Right renal pelvis (tissue), 4 donors: ENCODE results near the gene PIK3R3. TPM values are rescaled to one million over a fixed set of nuclear protein-coding genes. Genes with fewer than 3 reads are reported as not detected.

Experiments used
- DNase-seq, 4 donors: peaks; one replicate each; pipeline ENCODE4 v3.0.0-alpha.2; 2013; ENCODE audit warnings: low read depth in 4 of 4, low spot score in 3 of 4, missing footprints in 1 of 4
- polyA plus RNA-seq, 4 donors: library from polyadenylated mRNA; unstranded; fragments of 120-200 nt; gene quantifications; one replicate each; pipeline ENCODE4 v1.2.1, GENCODE V29; 2013; ENCODE audit not compliant: insufficient read length in 4 of 4

Gene PIK3R3
- polyA plus RNA-seq, 4 donors, result 22.7 to 34.6 (median 30.9) TPM

DNA sequence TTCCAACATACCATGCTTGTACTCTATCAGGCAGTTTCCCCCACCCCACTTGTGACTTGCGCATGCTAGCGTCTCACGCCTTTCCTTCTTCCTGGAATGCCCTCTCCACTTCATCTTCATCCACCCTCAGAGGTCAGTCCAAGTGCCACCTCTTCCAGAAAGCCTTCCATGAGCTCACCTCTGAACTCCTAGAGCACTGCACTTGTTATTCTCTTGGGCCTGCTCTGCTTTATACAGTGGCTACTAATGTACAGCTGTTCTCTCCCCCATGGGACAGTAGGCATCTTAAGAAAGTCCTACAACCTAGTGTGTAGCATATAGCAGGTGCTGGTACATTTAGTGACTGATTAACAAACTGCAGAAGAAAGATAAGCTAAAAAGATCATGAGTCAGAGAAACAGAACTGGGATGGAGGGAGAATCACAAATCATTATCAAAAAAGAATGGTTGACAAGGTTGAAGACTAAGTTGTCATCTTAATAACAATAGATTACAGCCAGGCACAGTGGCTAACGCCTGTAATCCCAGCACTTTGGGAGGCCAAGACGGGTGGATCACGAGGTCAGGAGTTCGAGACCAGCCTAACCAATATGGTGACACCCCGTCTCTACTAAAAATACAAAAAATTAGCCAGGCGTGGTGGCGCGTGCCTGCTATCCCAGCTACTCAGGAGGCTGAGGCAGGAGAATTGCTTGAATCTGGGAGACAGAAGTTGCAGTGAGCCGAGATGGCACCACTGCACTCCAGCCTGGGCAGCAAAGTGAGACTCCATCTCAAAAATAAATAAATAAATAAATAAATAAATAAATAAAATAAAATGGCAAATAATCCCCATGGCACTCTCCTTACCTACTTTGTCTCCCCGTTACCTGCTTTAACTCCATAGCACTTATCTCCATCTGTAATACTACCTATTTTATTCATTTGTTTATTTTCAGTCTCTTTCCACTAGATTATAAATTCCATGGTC, 26.2 kb upstream of the PIK3R3 start:
- DNase-seq, result no peak

DNA sequence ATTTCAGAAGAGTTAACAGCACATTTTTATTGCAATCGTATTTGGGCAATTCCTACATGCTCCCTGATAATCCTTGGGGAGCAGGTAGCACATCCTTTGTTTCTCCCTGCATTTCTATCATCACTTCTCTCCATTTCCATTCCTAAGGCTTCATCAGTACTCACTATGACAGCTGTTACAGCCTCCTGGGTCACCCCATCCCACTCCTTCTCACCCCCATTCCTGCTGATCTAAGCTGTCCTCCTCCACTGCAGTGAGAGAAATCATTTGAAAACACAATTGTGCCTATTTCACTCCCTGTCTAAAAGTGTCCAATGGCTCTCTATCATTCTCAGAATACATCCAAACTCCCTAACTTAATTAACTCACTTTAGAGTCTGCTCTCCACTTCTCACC, 25.5 kb upstream of the PIK3R3 start:
- DNase-seq, result no peak

DNA sequence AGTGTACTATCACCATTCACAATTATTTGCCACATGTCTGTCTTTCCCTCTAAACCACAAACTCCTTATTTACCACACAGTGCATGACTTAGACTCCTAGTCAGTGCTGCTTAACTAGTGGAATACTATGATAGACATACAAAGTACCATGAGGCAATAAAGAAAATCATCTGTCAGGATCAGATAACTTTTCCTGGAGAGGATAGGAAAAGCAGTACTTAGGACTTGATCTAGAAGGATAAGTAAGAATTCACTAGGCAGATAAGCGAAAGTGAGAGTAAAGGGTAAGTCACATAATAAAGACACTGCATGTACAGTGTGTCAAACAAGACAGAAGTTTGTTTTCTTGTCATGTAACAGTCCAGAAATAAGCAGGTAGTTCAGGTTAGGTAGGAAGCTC, 21.3 kb upstream of the PIK3R3 start:
- no peak for DNase-seq

DNA sequence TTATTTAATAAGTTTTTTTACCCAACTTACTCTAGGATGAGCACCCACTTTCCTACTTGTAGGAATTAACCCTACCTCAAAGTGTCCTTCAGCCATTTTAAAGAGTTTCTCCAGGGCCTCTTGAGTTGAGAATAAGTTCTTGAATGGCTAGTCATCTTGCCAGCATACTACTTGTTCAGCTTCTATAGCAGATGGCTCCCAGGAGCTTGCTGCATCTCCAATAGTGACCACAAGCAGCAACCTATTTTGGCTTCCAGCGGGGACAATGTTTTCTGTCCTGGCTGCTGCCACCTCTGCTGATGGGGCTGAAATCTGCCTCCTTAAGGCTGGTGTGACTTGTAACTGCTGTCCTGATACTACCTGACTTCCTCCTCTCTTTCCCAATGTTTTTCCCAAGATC, 20.8 kb upstream of the PIK3R3 start:
- DNase-seq, result no peak

DNA sequence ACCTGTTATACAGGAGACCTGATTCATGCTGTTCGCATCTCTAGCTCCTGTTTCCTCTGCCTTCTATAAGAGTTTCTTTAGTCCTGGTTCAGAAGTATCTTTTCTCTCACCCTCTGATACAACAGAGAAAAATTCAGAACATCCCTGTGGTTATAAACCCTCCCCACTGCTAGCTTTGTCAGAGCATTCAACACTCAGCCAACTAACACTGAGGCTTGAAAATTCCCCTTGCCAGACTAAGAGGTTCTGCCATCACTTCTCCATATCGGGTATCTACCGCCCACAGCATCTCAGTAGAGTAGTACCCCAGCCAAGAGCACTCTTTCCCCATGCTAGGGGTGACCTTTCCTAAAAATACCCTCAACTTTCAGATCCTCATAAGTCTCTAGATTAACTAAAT, 19.6 kb upstream of the PIK3R3 start:
- no peak for DNase-seq

DNA sequence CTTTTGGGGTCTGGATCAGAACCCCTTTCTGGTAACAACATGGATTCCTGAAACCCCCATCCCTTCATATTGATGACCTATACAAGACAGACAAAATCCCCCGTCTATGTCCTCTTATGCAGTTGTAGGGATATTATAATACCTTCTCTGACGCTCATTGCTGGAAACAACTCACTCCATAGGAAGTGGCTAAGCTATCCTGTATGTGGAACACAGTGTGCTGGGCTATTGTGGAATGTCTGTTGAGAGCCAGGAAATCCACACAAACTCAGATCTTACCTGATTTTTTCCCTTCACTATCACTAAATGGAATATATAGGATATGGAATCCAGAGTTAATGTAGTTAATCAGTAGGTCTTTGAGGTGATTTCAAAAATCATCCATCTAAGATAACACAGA, 17.7 kb upstream of the PIK3R3 start:
- no peak for DNase-seq

DNA sequence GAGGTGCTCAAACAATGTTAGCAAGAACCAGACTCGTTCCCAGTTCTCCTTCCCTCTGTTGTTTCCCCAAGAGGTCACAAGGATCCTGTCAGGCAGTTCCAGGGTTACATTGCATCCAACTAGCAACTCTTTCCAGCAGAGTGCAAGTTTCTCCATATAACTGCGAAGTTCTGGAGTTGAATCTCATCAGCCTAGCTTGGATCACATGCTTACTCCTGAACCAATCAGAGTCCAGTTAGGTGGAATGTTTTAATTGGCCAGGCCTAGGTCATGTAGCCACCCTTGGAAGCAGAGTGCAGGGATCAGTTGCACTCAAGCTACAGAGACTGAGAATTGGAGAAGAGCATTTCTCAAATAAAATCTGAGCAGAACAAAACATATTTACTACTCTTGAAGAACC, 15.9 kb upstream of the PIK3R3 start:
- DNase-seq, result no peak

DNA sequence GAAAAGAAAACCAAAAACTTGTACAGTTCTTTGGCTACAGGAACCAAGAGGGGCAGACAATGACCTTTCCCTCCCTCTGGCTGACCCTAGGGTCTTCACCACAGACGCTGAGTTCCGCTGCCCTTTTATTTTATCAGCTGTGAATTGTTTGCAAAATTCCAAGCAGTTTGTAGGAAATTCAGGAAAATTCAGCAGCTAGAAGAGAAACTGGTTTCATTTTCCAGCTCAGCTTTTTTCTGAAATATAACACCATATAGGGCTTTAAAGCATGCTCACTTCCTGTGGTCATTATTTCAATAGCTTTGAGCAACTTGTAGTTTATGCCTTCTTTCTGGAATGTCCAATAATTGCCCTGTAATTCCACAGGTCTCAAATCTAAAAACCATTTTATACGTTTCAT, 5.5 kb upstream of the PIK3R3 start:
- DNase-seq, result no peak

DNA sequence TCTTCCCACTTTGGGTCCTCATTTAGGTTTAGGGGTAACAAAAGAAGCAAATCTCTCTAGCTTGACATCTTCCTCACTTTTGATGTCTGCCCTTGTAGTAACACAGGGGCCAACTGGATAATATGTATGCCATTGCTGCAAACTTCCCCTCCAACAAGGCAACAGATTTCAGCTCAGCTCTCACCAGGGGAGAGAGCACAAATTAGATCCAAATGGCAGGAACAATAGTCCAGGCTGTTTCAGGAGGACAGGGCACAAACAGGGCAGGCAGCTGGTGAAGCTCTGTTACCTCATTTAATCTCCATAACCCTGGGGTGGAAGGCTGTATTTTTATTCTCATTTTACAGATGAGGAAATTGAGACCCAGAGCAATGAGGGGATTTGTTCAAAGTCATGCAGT, 4.3 kb upstream of the PIK3R3 start:
- DNase-seq, result no peak

DNA sequence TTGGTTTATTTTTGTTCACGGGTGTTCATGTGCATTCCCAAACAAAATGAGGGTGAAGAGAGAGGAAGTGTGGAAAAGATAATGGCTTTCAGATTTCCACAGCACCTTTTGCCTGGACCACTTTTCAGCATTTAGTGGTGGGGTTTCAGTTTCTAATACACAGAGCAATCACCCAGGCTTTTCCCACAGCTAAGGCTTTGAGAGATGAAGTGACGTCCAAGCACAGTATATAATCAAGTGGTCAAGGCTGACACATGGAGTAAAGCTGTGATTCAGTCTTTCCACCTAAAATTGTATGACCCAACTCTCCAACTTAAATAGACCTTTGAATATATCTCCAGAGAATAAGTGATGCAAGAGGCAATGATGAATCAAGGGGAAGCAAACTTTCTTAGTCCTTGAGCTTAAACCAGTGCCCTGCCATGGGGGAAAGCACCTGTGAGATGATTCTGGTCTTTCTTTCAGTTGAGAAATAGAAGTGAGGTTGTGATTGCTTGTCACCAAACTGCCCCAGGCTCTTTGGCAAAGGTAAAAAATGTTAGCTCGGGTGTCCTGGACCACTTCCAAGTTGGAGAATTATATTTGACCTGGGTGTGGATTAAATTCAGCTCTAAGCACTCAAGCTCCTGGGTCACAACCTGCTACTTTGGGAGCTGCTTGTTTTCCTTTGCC, 2.4 kb upstream of the PIK3R3 start:
- no peak for DNase-seq

DNA sequence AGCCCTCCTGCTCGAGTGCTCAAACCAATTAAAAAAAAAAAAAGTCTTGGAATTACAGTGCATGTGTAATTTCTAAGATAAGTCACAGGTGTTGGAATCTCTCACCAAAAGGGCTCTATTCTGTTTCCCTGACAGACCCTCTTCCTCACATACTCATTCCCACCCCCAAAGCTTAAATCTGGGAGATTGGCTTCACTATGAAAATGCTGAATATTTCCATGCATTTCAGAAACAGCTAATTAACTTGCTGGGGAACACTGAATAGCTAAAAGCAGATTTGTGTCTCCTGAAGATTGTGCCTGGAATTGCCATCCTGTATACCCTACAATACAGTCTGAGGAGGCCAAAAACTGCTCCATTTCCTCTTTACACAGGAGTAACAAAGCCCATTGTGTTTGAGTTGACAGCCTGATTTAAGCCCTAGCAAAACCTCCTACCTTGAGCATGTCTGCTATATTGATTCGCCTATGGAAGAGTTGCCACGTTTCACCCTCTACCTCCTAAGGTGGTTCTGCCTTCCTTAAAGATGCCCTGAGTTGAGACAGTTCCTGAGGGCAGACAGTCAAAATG, 1.4 kb upstream of the PIK3R3 start:
- DNase-seq, result no peak

DNA sequence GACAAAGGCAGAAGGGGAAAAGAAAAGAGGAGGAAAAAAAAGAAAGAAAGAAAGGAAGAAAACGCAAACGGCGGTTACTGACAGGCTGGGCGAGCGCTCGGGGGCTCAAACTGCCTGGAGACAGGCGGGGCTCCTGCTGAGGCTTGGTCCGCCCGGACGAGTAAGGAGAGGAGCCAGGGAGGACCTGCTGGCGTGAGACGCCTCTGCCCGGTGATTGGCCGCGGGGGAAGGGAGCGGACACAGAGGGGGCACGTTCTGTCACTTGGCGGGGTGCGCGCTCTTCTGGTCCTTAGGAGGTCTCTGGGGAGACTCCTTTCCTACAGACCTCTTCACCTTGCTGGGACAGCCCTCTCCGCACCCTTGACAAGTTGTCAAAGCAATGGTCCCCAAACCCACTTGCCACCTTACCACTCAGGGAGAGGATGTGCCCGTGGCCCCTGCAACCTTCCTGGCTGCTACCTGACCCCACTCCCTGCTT, 791 bp upstream of the PIK3R3 start:
- no peak for DNase-seq

DNA sequence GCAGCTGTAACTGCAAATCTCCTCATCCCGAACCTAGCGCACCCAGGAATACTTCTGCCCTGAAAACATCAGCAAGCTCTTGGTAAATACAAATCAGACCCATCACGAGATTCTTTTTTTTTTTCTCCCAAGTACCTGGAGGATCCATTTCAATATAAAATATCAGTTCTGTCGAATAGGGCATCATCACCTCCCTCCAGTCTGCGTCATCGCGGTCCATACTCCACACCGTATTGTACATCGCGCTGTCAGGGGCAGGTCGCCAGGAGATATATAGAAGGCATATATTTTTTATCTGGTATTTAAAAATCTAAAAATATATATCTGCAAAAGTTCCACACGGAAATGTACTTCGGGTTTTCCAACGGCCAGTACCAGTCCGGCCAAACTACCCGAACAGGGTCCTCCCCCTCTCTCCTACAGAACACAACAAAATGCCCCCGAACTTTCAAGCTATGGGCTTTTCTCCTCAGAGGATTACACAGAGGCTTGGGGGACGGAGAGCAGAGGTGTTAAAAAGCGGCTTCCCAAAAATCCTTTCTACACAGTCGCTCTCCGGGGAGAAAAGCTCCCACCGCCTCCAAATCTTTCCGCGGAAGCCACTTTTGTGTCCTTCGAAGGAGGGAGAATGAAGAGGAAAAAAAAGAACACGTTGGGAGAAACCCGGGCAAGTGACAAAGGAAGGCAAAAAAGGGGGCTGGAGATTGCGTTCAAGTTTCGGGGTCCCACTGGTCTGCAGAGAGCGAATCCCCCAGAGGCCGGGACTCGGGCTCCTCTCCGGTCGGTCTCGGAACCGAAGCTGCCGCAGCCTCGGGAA, 509 bp downstream of the PIK3R3 start:
- no peak for DNase-seq

DNA sequence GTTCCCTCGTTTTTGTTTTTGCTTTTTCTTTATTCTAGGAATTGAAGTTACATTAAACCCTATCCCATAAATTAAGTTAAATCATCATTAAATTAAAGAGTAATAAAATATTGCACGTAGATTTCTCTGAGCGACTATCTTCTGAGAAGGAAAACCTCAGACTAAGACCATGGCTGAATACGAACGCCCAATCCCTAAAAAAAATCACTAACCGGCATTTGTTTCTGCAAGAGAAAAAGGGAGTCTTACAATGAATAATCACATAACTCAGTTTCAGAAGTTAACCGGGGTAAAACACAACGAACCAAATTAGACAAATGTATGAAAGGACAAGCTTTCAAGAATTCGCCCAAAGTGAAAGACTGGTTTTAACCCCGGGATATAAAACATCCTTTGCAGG, 1.3 kb downstream of the PIK3R3 start:
- DNase-seq, result no peak

DNA sequence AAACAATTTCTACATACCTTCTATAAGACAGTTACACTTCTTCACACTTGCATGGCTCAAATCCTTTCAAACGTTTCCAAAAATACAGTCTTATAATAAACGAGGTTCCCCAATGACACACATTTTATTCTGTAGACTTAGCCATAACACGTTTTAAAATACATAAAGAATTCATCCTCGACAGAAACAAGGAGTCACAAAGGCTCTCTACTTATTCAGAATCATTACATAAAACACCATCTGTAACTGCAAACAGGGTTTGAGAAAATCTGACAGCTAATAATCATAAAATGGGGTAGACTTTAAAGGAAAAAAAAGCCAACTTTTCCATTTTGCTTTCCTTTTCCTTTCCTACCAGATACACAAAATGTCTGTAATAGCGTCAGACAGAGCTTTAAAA, 1.8 kb downstream of the PIK3R3 start:
- DNase-seq, result no peak

DNA sequence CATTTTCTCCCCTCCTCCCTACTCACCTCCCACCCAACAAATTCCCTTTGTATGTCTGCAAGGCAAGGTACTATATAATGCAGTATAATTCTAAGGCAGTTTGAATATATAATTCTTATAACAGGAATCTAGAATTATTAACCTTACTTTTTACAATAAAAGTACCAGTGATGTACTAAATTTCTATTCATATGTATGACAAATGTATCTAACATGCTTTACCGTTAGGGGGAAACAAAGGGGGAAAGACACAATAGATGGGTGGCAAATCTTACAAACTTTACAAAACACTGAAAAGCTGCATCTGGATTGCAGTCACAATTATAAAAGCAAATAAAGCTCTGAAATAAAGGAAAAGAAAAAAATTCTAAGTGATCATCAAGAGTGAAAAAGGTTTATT, 2.3 kb downstream of the PIK3R3 start:
- no peak for DNase-seq

DNA sequence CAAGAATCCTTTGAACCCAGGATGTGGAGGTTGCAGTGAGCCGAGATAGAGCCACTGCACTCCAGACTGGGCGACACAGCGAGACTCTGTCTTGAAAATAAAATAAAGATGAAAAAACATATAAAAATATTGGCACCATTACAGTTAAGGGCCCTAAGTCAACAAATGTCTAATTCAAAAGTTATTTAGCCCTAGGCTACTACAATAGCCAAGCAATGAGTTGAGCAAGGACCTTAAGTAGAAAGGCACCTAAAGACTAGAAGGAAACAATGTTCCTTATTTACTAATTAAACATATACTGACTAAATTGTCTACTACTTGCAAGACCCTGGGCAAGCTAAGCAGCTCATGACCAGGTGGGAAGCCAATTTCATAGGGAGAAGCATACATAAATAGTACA, 4.1 kb downstream of the PIK3R3 start:
- no peak for DNase-seq

DNA sequence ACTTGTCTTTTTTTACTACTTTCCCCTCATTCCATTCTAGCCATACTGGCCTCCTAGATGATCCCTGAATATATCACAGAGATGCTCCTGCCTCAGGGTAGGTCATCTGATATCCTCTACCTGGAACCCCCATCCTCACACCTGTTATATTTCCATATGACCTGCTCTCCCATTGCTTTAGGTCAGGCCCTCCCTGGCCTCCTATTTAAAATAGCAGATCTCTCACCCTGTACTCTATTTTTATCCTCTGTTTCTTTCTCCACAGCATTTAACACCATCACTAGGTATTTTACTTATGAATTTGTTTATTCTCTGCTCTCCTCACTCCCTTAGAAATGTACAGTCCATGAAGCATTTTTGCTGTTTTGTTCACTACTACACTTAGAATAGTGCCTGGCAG, 13.6 kb downstream of the PIK3R3 start:
- DNase-seq, result no peak

DNA sequence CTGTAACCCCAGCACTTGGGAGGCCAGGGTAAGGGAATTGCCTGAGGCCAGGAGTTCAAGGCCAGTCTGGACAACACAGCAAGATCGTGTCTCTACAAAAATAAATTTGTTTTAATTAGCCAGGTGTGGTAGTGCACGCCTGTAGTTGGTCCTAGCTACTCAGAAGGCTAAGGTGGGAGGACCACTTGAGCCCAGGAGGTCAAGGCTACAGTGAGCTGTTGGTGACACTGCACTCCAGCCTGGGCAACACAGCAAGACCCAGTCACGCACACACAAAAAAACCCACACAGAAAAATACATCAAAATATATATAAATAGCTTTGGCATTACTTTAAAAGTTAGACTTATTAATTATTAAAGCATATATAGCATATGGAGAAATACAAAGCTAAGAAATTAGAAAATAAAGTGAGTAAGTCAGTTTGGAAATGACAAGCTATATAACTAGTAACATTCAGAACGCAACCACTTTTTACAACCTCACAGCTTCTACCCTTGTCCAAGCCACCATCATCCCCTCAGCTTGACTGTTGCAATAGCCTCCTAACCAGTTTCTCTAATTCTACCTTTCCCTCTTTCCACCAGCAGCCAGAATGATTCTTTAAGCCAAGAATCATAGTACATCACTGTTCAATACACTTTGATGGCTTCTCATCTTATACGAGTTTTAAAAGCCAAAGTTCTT, 14.5 kb downstream of the PIK3R3 start:
- no peak for DNase-seq

DNA sequence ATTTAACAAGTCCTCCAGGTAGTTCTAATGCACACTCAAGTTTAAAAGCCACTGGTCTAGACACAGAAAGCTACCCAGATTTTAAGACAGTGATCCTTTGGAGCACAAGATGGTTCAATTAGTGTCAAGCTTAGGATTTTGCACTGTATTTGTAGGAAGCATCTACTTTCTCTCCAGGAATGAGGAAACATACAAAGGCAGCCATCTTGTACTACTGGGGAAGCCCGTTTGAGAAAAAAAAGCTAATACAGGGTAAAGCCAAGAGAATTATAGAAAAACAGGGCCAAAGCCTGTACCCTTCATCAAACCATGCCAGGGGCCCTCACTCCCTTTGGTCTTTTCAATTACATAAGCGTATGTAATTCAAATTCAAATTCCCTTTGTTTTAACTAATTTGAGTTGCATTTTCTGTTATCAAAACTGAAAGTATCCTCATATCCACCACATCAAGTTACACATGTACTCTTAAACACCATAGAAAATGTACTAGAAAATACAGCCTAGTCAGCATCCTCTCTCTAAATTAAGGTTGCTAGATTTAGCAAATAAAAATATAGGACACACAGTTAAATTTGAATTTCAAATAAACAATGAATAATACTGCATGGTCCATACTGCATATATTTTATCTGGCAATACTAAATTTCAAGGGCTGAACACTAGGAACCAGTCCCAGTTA, 17.4 kb downstream of the PIK3R3 start:
- no peak for DNase-seq
